OCI-LY7 (cell line): ENCODE measurements around the gene DLGAP3. TPM values are rescaled to one million over a fixed set of nuclear protein-coding genes. Genes with fewer than 3 reads are reported as not detected.
A peak's percentile ranks its signal among the peaks of the same experiment; 100 is the strongest.

Source experiments
- BruUV-seq: library from RNA; stranded (reverse); fragments of 400-500 nt; replicated peaks from 2 replicates; lab custom pipeline; 2021; lab: Mats Ljungman, UMichigan
- CTCF ChIA-PET: fragments of 300-600 bp; sonication (Branson Sonifier 250); formaldehyde crosslinking; loops from one replicate; lab custom pipeline; 2022; ENCODE audit warnings: antibody characterized with exemption; ENCODE audit not compliant: unreplicated experiment; lab: Charles Lee
- POLR2A ChIA-PET: fragments of 300-600 bp; sonication (Branson Sonifier 250); formaldehyde crosslinking; loops from one replicate; lab custom pipeline; 2022; ENCODE audit warnings: antibody characterized with exemption; lab: Charles Lee
- DNase-seq: peaks from one replicate; pipeline ENCODE4 v3.0.0-alpha.2; 2015; ENCODE audit warnings: low spot score
- H2AFZ ChIP-seq: fragments of 200-600 bp; sonication (generic), shearing (Covaris generic); 2 replicates; pipeline ENCODE4 v1.6.1; 2014; ENCODE audit warnings: mild to moderate bottlenecking, antibody characterized with exemption, low read length, moderate library complexity
- H3K27ac ChIP-seq: fragments of 200-600 bp; sonication (generic); 2 replicates; pipeline ENCODE4 v1.5.1; 2014; ENCODE audit warnings: mixed run types, low read depth, mild to moderate bottlenecking, moderate library complexity, low read length, inconsistent platforms; ENCODE audit not compliant: poor library complexity, severe bottlenecking
- H3K36me3 ChIP-seq: fragments of 200-600 bp; sonication (generic); 2 replicates; pipeline ENCODE4 v1.6.1; 2014; ENCODE audit warnings: mild to moderate bottlenecking, antibody characterized with exemption, low read length, moderate library complexity, mixed read lengths; ENCODE audit not compliant: insufficient read depth
- H3K4me1 ChIP-seq: fragments of 200-600 bp; sonication (generic); 2 replicates; pipeline ENCODE4 v1.5.1; 2014; ENCODE audit warnings: mild to moderate bottlenecking, low read length; ENCODE audit not compliant: insufficient read depth, poor library complexity, severe bottlenecking
- H3K4me2 ChIP-seq: fragments of 200-600 bp; sonication (generic); 2 replicates; pipeline ENCODE4 v1.6.1; 2014; ENCODE audit warnings: mild to moderate bottlenecking, low read length
- H3K4me3 ChIP-seq: fragments of 200-600 bp; sonication (generic); 2 replicates; pipeline ENCODE4 v1.5.1; 2014; ENCODE audit warnings: mild to moderate bottlenecking, low read depth, low read length; ENCODE audit not compliant: poor library complexity, severe bottlenecking
- H3K79me2 ChIP-seq: fragments of 200-600 bp; sonication (generic); 2 replicates; pipeline ENCODE4 v1.6.1; 2016; ENCODE audit warnings: low read depth, mild to moderate bottlenecking, low read length, moderate library complexity, mixed read lengths; ENCODE audit not compliant: insufficient read depth
- H3K9me2 ChIP-seq: fragments of 200-600 bp; sonication (generic); 2 replicates; pipeline ENCODE4 v1.6.1; 2016; ENCODE audit warnings: mild to moderate bottlenecking, low read length, mixed read lengths; ENCODE audit not compliant: insufficient read depth
- H3K9me3 ChIP-seq: fragments of 200-600 bp; sonication (generic); 2 replicates; pipeline ENCODE4 v1.6.1; 2014; ENCODE audit warnings: mild to moderate bottlenecking, mixed run types, low read length, mixed read lengths
- H4K20me1 ChIP-seq: fragments of 200-600 bp; sonication (generic); 2 replicates; pipeline ENCODE4 v1.6.1; 2014; ENCODE audit warnings: mild to moderate bottlenecking, antibody characterized with exemption, low read length, moderate library complexity, mixed read lengths; ENCODE audit not compliant: insufficient read depth
- CTCF ChIP-seq: fragments of 200-600 bp; sonication (generic); conservative IDR thresholded peaks from 2 replicates; pipeline ENCODE4 v1.5.1; 2014; ENCODE audit warnings: mild to moderate bottlenecking, antibody characterized with exemption, low read length, moderate library complexity, mixed read lengths
- EZH2phosphoT487 ChIP-seq: fragments of 200-600 bp; sonication (generic); IDR thresholded peaks from 2 replicates; pipeline ENCODE4 v1.6.1; 2018; ENCODE audit warnings: low read depth, borderline replicate concordance, mild to moderate bottlenecking, mixed run types, antibody characterized with exemption, low read length, moderate library complexity, mixed read lengths
- intact Hi-C: fragments of 100-400 bp; cut with micrococcal nuclease; formaldehyde crosslinking; loops from one replicate; pipeline ENCODE4 v1.10.0; 2022; ENCODE audit not compliant: unreplicated experiment
- total RNA-seq, 2 experiments: library from RNA; depleted of rRNA in 1 of 2; stranded (reverse); fragments of >200 nt in 1 of 2; shearing (Covaris generic) in 1 of 2; gene quantifications; 2 replicates each; pipeline ENCODE4 v1.2.3, GENCODE V29; 2014 to 2022

DLGAP3 gene
- total RNA-seq, 2 experiments from 2014 or later, result 0.44 to 0.47 TPM

- Histone ChIP-seq H3K36me3 (no peaks in the 10 kb centered on the region), H3K4me3 (no peak overlapping the region), H2AFZ (no peak overlapping the region), H3K79me2 (no peaks in the 10 kb centered on the region), H3K4me2 (no peak overlapping the region), H3K27ac (no peak overlapping the region), H3K9me3 (no peaks in the 10 kb centered on the region), H3K4me1 (peaks cover 6% of the 10 kb centered on the region), H4K20me1 (no peaks in the 10 kb centered on the region), H3K9me2 (no peaks in the 10 kb centered on the region)
- ChIA-PET CTCF (no interaction called here), POLR2A (no interaction called here)
- BruUV-seq, result no TSS peak
- TF ChIP-seq CTCF (no peak), EZH2phosphoT487 (no peak)
- no peak for DNase-seq
- intact Hi-C loops, result loop anchor here (10.0 kb wide), 1 partner anchor 400 kb away; the partner anchor contains the start of gene ZMYM4
Observed at GRCh38 chr1:34864759-34865158, 64.7 kb downstream of the DLGAP3 start.

- H3K4me3 ChIP-seq, result no peak overlapping the region
- H3K36me3 ChIP-seq, result peaks cover 4% of the 10 kb centered on the region; the same call in 1 of the 2 replicates
- intact Hi-C loops, result loop anchor here (10.0 kb wide), 1 partner anchor 401 kb away; the partner anchor contains the start of gene ZMYM4
- no peaks in the 10 kb centered on the region for H3K9me3 ChIP-seq
- TF ChIP-seq EZH2phosphoT487, result no peak
- no peak for TF ChIP-seq CTCF
- H3K4me1 ChIP-seq, result peaks cover 10% of the 10 kb centered on the region
- no peaks in the 10 kb centered on the region for H3K9me2 ChIP-seq
- H3K27ac ChIP-seq, result no peak overlapping the region
- no peak overlapping the region for H3K4me2 ChIP-seq
- CTCF ChIA-PET, result no interaction called here
- peaks cover 10% of the 10 kb centered on the region for H3K79me2 ChIP-seq
- no peak overlapping the region for H2AFZ ChIP-seq
- H4K20me1 ChIP-seq, result no peaks in the 10 kb centered on the region
- POLR2A ChIA-PET, result no interaction called here
- DNase-seq, result no peak
- no TSS peak for BruUV-seq
Observed at GRCh38 chr1:34863501-34863900, 65.9 kb downstream of the DLGAP3 start.

DNA sequence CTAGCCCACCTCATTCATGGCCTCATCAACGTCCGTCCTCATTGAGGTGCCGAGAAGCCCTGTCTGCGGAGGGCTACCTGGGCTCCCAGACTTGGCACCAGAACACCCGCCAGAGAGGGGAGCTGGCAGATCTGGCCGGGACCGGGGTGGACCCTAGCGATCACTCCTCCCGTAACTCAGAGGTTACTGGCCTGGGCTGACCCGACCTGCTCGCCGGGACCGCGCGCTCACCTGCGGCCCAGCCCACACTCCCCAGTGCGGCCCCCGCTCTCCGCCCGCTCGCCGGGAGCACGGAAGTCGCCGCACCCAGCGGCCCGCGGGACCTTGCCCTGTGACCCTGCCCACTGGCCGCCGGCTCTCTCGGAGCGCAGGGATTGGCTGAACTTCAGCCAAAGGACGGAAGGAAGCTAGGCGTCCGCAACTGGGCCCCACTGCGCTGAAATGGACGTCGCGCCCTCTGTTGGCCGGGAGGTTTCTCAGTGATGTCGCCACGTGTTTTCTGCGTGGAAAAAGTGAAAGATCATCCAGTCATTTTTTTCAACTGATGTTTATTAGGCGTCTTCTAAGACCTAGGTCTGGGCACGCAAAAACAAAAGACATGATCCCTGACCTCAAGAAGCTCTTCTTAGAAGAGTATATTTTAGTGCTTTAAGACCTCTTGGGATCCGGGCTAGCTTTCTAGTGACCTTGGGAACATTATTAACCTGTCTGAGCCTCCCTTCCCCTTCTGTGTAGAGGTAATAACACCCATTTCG, 69.8 kb downstream of the DLGAP3 start, which contains the start of gene SMIM12:
Gene SMIM12 (minus strand): TSS at position 304 of the 755 bp plus-strand sequence. CDS start 3,772 bp downstream, outside the sequence.
- peak within 1 kb of the TSS; percentile 26 for H3K27ac ChIP-seq
- peak within 1 kb of the TSS; percentile 95 for H3K4me3 ChIP-seq
- TF ChIP-seq EZH2phosphoT487 (no peak), CTCF (peak; percentile 87)
- CTCF ChIA-PET, result no interaction called here
- H3K9me3 ChIP-seq, result no peaks in the 10 kb centered on the region
- POLR2A ChIA-PET, result interaction anchor here (0.6 to 0.9 kb wide), 4 partner anchors 10 to 785 kb away, joined by 3 to 5 read pairs (median 4); partner anchors contain the start of gene SFPQ
- H3K4me1 ChIP-seq, result peaks cover 17% of the 10 kb centered on the region
- DNase-seq, result peak; percentile 94
- peaks cover 17% of the 10 kb centered on the region for H3K36me3 ChIP-seq
- no TSS peak for BruUV-seq
- peaks cover 28% of the 10 kb centered on the region for H3K79me2 ChIP-seq
- H2AFZ ChIP-seq, result peak within 1 kb of the TSS; percentile 95
- peak within 1 kb of the TSS; percentile 77 for H3K4me2 ChIP-seq
- intact Hi-C loops, result loop anchor here (2.0 to 10.0 kb wide), 4 partner anchors 125 to 405 kb away; partner anchors contain the start of genes SFPQ, TMEM35B, ZMYM1 and ZMYM4
- H3K9me2 ChIP-seq, result no peaks in the 10 kb centered on the region
- no peaks in the 10 kb centered on the region for H4K20me1 ChIP-seq
